Measurements from ENCODE around the gene HHEX.

HHEX gene

DNA sequence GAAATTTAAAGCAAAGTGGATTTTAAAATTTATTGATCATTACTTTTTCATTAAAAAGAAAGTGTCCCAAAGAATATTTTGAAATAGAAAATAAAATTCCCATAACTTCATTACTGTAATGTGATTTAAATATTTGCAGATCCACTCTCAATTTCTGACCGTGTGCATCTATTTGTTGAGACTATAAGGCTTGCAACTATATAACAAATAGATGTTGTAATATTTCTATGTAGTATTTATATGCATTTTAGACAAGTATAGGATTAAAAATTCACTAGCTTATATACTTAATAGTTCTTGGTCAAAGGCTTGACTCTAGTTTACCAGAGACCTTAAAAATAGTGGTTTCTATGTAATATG, 3.8 kb downstream of the HHEX start:
- no peak for DNase-seq

DNA sequence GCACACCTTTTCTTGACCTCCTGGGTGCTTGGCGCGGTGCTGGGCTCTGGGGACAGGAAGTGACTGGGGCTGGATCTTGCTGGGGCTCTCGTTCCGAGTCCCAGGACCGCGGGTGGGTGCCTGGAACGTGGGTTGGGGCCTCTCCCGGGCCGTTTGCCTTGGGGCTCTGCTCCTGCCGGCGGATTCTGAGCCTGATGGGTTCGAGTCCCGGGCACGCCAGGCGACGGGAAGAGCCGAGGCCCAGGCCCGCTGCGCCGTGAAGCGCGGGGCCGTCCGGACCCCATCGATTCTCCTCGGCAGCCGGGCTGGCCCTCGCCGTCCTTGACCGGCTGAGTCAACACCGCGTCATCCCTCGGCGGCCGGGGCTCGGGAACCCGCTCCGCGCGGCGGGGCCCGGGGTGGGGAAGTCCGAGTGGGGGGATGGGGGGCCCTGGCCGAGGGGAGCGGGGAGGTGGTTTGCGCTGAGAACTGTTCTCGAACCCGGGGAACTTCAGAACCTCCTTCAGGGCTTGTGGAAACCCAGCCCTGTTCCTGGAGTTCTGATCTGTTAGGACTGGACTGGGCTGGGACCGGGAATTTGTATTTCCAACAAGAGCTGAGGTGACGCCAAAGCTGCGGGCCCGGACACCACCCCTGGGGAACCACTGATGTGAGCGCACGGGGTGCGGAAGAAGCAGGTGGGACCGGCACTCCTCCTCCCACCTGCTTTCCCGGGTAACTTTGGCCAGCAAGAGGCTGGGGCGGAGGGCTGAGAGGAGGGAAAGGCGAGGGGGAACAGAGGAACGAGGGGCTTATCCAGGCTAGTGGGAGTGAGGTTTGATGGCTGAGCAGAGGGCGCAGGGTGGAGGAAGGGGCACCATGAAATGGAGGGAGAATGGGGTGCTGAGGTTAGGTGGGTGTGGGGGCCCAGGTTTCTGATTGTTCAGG, 6.2 kb downstream of the HHEX start:
- no peak for DNase-seq

DNA sequence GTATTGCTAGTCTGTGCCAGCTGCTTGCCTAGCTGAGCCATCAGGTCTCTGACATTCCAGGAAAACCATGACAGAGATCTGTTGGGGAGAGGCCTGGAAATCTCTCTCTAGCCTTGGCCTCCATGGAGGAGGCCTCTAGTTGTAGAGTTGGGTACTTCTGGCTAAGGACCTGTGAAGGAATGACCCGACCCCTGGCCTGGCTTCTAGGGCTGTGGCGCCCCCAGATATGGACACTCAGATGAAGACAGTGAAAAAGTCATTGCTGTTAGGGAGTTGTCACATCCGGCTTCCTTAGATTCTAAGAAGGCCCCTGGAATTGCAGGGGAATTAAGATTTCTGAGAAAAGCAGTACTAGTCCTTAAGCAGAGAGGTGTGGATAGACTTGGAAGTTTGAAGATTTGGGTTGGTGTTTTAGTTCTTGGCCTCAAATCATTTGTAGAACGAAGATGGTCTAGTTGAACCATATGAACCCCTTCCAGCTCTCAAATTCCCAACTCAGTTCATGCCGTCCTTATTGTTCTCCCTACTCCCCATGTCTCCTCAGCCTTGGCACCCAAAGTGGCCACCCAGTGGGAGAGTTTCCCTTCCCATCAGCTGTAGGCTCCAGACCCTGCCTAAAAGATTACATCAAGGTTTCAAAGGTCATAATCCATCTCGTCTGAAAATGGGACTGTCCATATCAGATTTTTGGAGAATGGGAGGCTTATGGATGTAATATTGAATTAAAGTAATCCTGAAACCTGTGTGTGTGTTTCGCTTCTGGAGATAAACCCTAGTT, 7.0 kb downstream of the HHEX start:
- DNase-seq, result no peak

- DNase-seq, result no peak
Observed at GRCh38 chr10:92697663-92698511, 8.1 kb downstream of the HHEX start.

- no peak for DNase-seq
Observed at GRCh38 chr10:92699193-92699517, 9.4 kb downstream of the HHEX start.

DNA sequence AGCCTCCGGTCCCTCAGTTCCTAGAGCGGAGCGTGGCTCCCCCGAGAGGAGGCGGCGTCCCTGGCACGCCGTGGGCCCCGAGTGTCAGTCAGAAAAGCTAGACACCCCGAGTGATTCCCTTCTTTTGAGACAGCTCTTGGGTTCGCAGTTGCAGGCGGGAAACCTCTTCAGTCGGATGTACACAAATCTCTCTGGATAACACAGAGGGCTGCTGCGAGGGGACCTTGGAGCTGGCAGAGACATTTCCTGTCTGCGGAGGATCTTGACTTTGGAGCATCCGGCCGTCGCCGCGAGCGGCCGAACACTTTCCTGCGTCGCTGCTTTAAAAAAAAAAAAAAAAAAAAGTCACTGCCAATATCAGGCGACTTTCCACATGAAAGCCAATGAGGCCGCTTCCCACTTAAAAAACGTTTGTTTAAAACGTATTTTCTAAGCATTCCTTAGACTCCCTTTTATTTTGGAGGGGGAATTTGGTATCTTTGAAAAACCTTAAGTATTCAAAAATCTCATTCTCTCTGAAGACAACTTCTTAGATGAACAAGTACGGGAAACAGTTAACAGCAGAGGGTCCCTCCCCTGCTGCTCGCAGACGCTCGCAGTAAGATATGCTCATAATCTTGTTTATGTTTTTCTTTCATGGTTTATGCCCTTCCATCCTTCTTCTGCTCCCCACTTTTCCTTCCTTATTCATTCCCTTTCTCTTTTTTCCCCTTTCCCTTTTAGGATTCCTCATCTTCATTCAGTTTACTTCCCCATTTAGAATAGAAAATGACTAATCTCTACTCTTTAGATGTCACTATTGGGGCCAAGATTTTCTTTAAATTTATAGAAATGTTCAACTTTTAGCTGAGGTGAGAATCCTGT, 10.0 kb downstream of the HHEX start:
- DNase-seq, result no peak

DNA sequence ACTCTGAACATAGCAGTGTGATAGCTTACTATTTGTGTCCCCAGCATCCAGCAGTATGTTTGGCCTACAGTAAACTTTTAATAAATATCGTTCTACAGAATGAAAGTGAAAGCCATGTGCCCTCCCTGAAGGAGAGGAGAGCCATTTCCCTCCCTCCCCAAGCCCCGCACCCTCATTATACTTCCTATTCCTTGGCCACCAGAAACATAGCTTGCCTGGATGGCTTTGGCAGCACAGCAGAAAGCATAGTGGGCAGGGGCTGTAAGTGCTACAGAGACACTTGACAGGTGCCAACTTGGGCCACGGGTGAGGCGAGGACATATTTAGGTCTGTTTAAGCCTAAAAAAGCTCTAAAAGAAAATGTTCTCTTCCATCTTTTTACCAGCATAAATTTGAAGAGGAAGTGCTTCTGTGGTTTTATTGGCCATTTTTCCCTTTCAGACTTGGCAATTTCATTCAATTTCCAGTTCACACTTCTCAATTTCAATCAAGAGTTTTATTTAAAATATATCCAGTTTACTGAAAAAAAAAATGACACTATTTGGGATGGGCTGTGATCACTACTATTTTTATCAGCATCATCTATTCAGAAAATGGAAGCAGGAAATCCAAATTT, 12.7 kb downstream of the HHEX start:
- DNase-seq, result no peak

DNA sequence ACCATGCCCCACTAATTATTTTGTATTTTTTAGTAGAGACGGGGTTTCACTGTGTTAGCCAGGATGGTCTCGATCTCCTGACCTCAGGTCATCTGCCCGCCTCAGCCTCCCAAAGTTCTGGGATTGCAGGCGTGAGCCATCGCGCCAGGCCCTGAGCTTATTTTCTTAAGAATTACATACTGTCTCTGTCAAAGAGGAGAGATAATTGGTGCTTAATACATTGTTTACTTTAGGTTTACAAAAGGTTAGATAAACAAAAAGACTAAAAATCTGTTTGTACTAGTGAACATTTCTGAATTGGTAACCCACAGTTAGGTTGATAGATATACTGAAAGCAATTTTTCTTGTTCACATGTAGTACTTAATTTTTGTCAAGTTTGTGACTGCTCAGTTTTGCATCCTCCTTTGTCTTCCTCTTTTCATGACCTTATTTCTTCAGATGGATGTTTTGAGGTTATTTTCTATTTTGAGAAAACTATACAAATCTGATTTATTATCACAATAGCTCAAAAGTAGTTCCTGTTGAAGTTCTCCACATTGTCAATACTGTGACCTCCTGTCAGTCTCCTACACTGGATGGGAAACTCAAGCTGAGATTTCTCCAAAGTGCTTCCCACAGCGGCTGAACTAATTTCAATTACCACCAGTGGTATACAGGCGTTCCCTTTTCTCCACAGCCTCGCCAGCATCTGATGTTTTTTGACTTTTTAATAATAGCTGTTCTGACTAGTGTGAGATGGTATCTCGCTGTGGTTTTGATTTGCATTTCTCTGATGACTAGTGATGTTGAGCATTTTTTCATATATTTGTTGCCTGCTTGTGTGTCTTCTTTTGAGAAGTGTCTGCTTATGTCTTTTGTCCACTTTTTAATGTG, 22.5 kb downstream of the HHEX start:
- DNase-seq, result no peak

DNA sequence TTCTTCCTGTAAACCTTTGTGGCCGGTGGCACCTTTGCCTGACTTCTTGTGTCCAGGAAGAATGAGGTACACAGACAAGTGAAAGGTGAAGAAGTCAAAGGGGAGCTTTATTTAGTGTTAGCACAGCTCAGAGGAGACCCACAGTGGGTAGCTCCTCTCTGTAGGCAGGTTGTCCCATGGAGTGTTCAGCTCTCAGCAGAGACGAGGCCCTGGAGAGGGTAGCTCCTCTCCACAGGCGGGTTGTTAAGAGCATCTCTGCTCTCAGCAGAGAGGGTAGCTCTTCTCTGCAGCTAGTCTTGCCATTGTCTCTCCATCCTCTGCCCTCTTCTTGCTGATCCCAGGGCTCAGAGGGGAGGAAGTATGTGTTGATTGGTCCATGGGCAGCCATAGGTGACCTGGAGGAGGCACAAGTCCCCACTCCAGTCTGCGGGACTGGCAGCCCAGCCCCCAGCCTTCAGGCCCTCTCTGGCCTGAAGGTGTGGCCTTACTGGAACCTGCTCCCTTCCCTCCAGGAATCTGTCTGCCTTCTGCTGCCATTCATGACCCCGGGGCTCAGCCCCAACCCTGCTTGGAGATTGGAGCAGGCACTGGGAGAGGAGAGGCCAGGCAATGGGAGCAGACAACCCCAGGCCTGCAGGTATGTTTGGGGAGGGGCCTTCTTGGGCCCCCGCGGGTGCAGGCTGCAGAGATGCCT, 24.5 kb downstream of the HHEX start:
- no peak for DNase-seq

DNA sequence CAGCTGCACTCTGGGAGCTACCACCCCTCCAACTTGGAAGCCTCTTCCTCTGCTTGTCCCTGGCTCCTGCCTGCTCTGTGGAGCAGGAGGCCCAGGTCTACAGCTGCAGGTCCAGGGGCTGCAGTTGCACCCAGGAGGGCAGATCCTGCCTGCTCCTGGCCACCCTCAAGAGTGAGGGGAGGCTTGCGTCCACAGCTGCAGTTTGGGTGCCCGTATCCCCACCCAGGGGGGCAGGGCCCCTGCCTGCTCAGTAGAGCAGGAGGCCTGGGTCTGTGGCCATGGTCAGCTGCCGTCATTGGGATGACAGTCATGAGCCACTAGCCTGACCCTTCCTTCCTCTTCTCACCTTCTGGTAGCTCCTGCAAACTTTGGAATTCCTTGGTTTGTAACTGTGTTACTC, 25.1 kb downstream of the HHEX start:
- no peak for DNase-seq

DNA sequence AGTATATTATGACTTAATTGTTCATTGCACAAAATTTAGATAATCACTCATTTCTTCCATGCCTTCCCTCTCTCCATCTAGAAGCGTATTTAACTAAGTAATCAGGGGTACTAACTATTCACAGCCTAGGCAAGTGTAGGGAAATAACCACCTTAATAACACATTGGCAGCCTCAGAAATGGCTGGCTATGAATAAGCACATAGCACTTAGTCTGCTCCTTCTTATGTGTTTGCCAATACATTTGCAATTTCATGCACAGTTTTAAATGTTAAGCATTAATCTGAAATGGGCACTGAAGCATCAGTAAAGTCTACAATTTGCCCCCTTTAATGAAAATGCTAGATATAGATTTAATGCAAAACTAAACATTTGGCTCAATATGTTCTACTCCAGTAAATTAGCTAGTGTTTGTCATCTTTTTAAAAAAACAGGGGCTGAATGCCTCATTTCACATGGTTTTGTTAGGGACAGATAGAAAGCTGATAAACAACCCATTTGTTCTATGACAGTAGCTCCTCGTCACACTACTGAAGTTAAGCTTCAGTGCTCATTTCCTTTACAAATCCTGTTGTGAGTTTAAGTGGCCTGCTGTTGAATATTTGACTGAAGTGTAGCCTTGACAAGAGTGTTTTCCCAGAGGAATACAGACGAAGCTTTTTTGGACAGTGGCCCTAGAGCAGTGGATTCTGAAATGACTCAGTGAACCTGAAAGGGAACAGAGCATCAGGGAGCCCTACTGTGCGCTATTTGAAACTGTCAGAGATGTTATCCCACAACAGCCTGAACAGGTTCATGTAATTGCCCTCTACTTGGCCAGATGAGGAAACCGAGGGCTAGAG, 30.5 kb downstream of the HHEX start:
- no peak for DNase-seq

- no peak for DNase-seq
Observed at GRCh38 chr10:92720831-92721165, 31.0 kb downstream of the HHEX start.

DNA sequence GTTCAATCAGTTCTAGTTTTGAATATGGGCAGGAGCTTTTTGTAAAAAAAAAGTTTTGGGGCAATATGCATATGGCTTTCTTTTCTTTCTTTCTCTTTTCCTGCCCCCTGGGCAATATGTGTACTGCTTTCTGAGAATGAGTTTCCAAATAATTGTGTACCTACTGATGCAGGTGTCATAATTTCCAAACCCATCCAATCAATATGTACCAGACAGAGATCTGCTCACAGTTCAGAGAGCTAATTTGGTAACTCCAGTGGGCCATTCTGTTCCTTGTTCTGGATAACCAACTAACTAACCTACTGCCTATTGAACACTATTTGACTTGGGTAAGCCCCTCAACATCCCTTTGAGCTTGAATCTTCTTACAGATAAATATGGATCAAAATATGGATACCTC, 32.6 kb downstream of the HHEX start:
- DNase-seq, result no peak

GRCh38 chr10:92727141-92727540, 37.4 kb downstream of the HHEX start:
- DNase-seq, result no peak

- no peak for DNase-seq
Observed at GRCh38 chr10:92727550-92727949, 37.8 kb downstream of the HHEX start.

DNA sequence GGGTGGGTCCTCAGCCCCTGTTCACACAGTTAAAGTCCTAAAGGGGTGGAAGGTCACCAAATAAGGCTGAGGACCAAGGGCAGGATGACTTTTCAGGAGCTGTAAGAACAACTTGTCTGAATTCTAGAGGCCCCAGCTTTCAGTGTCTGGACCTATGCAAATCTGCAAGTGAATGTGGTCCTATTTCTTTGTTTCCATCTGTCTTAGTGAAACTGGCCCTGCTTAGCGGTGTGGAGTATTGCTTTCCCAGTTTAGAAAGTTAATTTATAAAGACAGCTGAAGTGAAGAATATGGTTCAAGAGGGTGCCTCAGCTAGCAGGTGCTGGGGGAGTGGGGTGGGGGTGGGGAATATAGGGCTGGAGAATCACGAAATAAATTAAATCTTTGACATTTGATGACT, 40.1 kb downstream of the HHEX start:
- no peak for DNase-seq

DNA sequence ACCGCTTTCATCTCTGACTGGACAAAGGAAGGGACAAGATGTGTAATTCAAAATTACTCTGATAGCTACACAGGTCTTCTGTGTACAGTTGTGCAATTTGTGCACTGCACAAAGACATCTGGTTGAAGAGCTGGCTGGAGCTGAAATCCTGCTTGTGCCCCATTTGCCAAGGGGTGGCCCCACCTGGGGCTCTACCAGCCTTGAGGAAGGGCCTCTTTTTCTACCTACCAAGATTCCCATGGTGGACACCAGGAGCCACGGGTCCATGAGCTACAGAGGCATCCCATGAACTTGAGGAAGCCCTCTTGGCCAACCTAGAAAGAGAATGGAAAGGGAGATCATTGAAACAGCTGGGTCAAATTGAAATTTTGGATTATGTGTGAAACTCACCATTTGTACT, 43.2 kb downstream of the HHEX start:
- DNase-seq, result no peak

- no peak for DNase-seq
Observed at GRCh38 chr10:92734301-92734700, 44.5 kb downstream of the HHEX start.

DNA sequence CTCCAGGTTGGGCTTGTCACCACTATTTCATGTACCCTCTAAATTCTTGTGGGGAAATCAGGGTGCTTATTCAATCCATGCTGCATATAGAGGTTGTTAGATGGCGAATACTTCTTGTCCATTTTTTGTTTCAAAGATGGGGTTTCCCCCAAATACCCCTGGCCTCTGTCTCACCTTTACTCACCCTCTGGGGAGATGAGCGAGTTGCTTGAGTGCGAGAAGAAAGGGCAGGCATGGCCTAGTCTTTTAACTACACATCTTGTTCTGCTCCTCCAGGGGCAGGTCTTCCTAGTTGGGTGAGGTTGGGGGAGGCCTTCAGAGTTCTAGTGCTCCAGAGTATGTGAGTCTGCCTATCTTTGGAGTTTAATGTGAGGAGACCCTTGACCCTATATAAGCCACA, 46.2 kb downstream of the HHEX start:
- DNase-seq, result no peak
